IMR-90 (cell line): ENCODE data around the gene RORC. TPM values are rescaled to one million over a fixed set of nuclear protein-coding genes. Genes with fewer than 3 reads are reported as not detected.

ENCODE experiments used
- ATAC-seq: fragments of 200-7000 bp; cut with Tn5 transposase; 2 replicates; pipeline ENCODE4 v1.9.1; 2020; ENCODE audit warnings: low read depth, mild to moderate bottlenecking, moderate library complexity
- BruUV-seq: library from RNA; stranded (reverse); fragments of 400-500 nt; replicated peaks from 2 replicates; lab custom pipeline; 2021; lab: Mats Ljungman, UMichigan
- CTCF ChIA-PET: fragments of 300-600 bp; formaldehyde crosslinking; extraction: SDS; loops from one replicate; lab custom pipeline; 2021; ENCODE audit warnings: antibody characterized with exemption; lab: Yijun Ruan, JAX
- POLR2A ChIA-PET: fragments of 300-600 bp; sonication (Branson Sonifier 250); formaldehyde crosslinking; loops from one replicate; lab custom pipeline; 2022; ENCODE audit warnings: antibody characterized with exemption; ENCODE audit not compliant: unreplicated experiment; lab: Charles Lee
- DNase-seq: peaks from one replicate; pipeline ENCODE4 v3.0.0; 2013
- H2AFZ ChIP-seq: replicated peaks from 2 replicates; pipeline ENCODE3; 2013; ENCODE audit warnings: low read length, mild to moderate bottlenecking; ENCODE audit not compliant: poor library complexity
- H2AK5ac ChIP-seq: 2 replicates; pipeline ENCODE4 v1.6.1; 2013; ENCODE audit warnings: low read depth, low read length, inconsistent platforms
- H2AK9ac ChIP-seq: replicated peaks from 2 replicates; pipeline ENCODE3; 2013; ENCODE audit warnings: mild to moderate bottlenecking, low read depth, low read length, moderate library complexity; ENCODE audit not compliant: poor library complexity
- H2BK120ac ChIP-seq: 2 replicates; pipeline ENCODE4 v1.6.1; 2013; ENCODE audit warnings: low read depth, low read length, inconsistent platforms
- H2BK15ac ChIP-seq: 3 replicates; pipeline ENCODE4 v1.6.1; 2013; ENCODE audit warnings: low read depth, low read length, inconsistent platforms
- H2BK20ac ChIP-seq: 2 replicates; pipeline ENCODE4 v1.6.1; 2013; ENCODE audit warnings: low read depth, mild to moderate bottlenecking, inconsistent platforms, low read length, moderate library complexity
- H2BK5ac ChIP-seq: 2 replicates; pipeline ENCODE4 v1.6.1; 2013; ENCODE audit warnings: mild to moderate bottlenecking, low read depth, low read length, inconsistent platforms; ENCODE audit not compliant: poor library complexity, severe bottlenecking
- H3K14ac ChIP-seq: replicated peaks from 2 replicates; pipeline ENCODE4 v1.6.1; 2013; ENCODE audit warnings: low read depth, low read length, inconsistent platforms
- H3K18ac ChIP-seq: 2 replicates; pipeline ENCODE4 v1.6.1; 2013; ENCODE audit warnings: low read depth, low read length, control low read depth
- H3K23ac ChIP-seq: 2 replicates; pipeline ENCODE4 v1.6.1; 2013; ENCODE audit warnings: low read depth, low read length, inconsistent platforms
- H3K27ac ChIP-seq: 2 replicates; pipeline ENCODE4 v1.5.1; 2013; ENCODE audit warnings: mild to moderate bottlenecking, control low read depth, low read length; ENCODE audit not compliant: insufficient read depth
- H3K27me3 ChIP-seq: 2 replicates; pipeline ENCODE4 v1.6.1; 2013; ENCODE audit warnings: low read length; ENCODE audit not compliant: control insufficient read depth, insufficient read depth
- H3K36me3 ChIP-seq: 2 replicates; pipeline ENCODE4 v1.6.1; 2013; ENCODE audit warnings: low read length, mixed read lengths; ENCODE audit not compliant: control insufficient read depth, insufficient read depth
- H3K4ac ChIP-seq: 2 replicates; pipeline ENCODE4 v1.6.1; 2013; ENCODE audit warnings: low read depth, low read length, inconsistent platforms
- H3K4me1 ChIP-seq: 2 replicates; pipeline ENCODE4 v1.6.1; 2013; ENCODE audit warnings: low read length, mixed read lengths; ENCODE audit not compliant: control insufficient read depth, insufficient read depth
- H3K4me2 ChIP-seq: 2 replicates; pipeline ENCODE4 v1.6.1; 2013; ENCODE audit warnings: low read depth, mild to moderate bottlenecking, control low read depth, low read length, moderate library complexity
- H3K4me3 ChIP-seq: 2 replicates; pipeline ENCODE4 v1.5.1; 2013; ENCODE audit warnings: low read depth, mild to moderate bottlenecking, control low read depth, low read length, moderate library complexity; ENCODE audit not compliant: insufficient read depth
- H3K56ac ChIP-seq: 2 replicates; pipeline ENCODE4 v1.6.1; 2013; ENCODE audit warnings: low read length, inconsistent platforms; ENCODE audit not compliant: insufficient read depth; ENCODE audit errors: extremely low read depth
- H3K79me1 ChIP-seq, 2 experiments: 2 replicates each; pipeline ENCODE4 v1.6.1; 2013; ENCODE audit warnings: low read length in 2 of 2, inconsistent platforms in 1 of 2, low read depth in 1 of 2
- H3K9ac ChIP-seq: 2 replicates; pipeline ENCODE4 v1.6.1; 2013; ENCODE audit warnings: low read depth, low read length, control low read depth
- H3K9me1 ChIP-seq: 2 replicates; pipeline ENCODE4 v1.6.1; 2013; ENCODE audit warnings: low read length, inconsistent platforms; ENCODE audit not compliant: insufficient read depth
- H3K9me3 ChIP-seq: 2 replicates; pipeline ENCODE4 v1.6.1; 2013; ENCODE audit warnings: low read length; ENCODE audit not compliant: control insufficient read depth, insufficient read depth
- H4K20me1 ChIP-seq: 2 replicates; pipeline ENCODE4 v1.6.1; 2013; ENCODE audit warnings: low read length, inconsistent platforms; ENCODE audit not compliant: insufficient read depth
- H4K5ac ChIP-seq: 2 replicates; pipeline ENCODE4 v1.6.1; 2013; ENCODE audit warnings: mild to moderate bottlenecking, low read depth, low read length, control low read depth
- H4K8ac ChIP-seq, 2 experiments: 2 replicates each; pipeline ENCODE4 v1.6.1; 2013; ENCODE audit warnings: low read depth in 2 of 2, low read length in 2 of 2, control low read depth in 1 of 2, inconsistent platforms in 1 of 2
- H4K91ac ChIP-seq: 2 replicates; pipeline ENCODE4 v1.6.1; 2013; ENCODE audit warnings: low read depth, low read length, inconsistent platforms; ENCODE audit not compliant: insufficient read depth
- MAZ ChIP-seq: IDR thresholded peaks from 2 replicates; pipeline ENCODE4 v1.6.1; 2012; ENCODE audit warnings: low read depth, mild to moderate bottlenecking, low read length, improper control_type of control experiment, moderate library complexity, borderline replicate concordance
- NFE2L2 ChIP-seq: fragments of 150-350 bp; IDR thresholded peaks from 2 replicates; pipeline ENCODE4 v1.6.1; 2016; ENCODE audit warnings: low read depth, mild to moderate bottlenecking, low read length
- RAD21 ChIP-seq: IDR thresholded peaks from 2 replicates; pipeline ENCODE4 v1.6.1; 2012; ENCODE audit warnings: low read length, improper control_type of control experiment
- WGBS, 2 experiments: methylation state at CpG; one replicate each; pipeline versions ENCODE4 v1.1.5 to v1.1.7; 2013; ENCODE audit warnings: missing lambda C conversion rate in 2 of 2; ENCODE audit not compliant: insufficient read length in 1 of 2; ENCODE audit errors: extremely low coverage in 2 of 2; 5-methylcytosine and 5-hydroxymethylcytosine counted together
- dilution Hi-C: fragments of 300-500 bp; cut with HindIII; formaldehyde crosslinking; loops from one replicate; pipeline ENCODE4 v1.14.3; 2018; ENCODE audit warnings: low sequenced_read_pairs; ENCODE audit not compliant: unreplicated experiment
- in situ Hi-C: fragments of 300-500 bp; cut with MboI; formaldehyde crosslinking; loops from 3 replicates; pipeline ENCODE4 v1.14.3; 2019; ENCODE audit warnings: low sequenced_read_pairs, inconsistent platforms, mixed read lengths
- intact Hi-C: fragments of 100-400 bp; cut with micrococcal nuclease; formaldehyde crosslinking; loops from 2 replicates; pipeline ENCODE4 v1.10.0; 2022
- polyA plus RNA-seq, 3 experiments: library from polyadenylated mRNA; depleted of rRNA; stranded (reverse); fragments of >200 nt; gene quantifications; 2 replicates each; pipeline ENCODE4 v1.2.3, GENCODE V29; 2012; ENCODE audit warnings: low replicate concordance in 1 of 3
- total RNA-seq: library from RNA; depleted of rRNA; stranded (reverse); fragments of >200 nt; gene quantifications from 2 replicates; pipeline ENCODE4 v1.2.3, GENCODE V29; 2012

The RORC gene
- total and polyA plus RNA-seq, 2 of the 4 experiments (the other 2 are of a cell fraction) = not detected

DNA sequence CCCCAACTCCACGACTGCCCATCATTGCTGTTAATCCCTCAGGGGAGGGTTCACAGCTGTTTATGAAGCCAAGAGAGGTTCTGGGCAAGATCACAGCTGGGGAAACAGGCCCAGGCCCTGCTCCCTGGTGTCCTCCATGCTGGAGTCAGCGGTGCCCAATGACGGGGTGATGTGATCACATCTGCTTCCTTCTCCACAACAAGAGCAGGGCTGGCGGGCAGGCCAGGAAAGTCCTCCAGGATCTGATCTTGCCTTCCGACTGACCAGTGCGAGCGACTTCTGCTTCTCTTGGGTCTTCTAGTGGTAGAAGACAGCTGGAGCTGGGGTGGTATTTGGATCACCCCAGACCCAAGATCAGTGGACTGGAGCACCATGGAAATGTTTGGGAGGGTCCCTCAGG, 25.4 kb downstream of the RORC start:
- Histone ChIP-seq H3K9ac (no peak overlapping the region), H2AFZ (no peak overlapping the region), H3K9me1 (no peaks in the 10 kb centered on the region; the same call in 1 of the 2 replicates), H4K8ac (no peak overlapping the region), H4K5ac (no peak overlapping the region), H3K9me3 (no peaks in the 10 kb centered on the region), H2BK20ac (no peak overlapping the region), H4K91ac (no peak overlapping the region), H3K36me3 (no peaks in the 10 kb centered on the region), H2BK15ac (no peak overlapping the region), H3K79me1 (no peaks in the 10 kb centered on the region), H3K4me3 (no peak overlapping the region), H3K27ac (no peak overlapping the region), H3K4ac (no peak overlapping the region), H2AK9ac (no peak overlapping the region), H3K56ac (no peak overlapping the region), H3K14ac (no peak overlapping the region), H2BK120ac (no peak overlapping the region), H3K23ac (no peak overlapping the region), H4K20me1 (no peaks in the 10 kb centered on the region), H3K18ac (no peak overlapping the region), H2AK5ac (no peak overlapping the region), H3K27me3 (peaks cover 76% of the 10 kb centered on the region), H3K4me1 (no peaks in the 10 kb centered on the region), H2BK5ac (no peak overlapping the region), H3K4me2 (no peak overlapping the region)
- ChIA-PET CTCF (no interaction called here), POLR2A (no interaction called here)
- no peak for TF ChIP-seq NFE2L2
- no peak for TF ChIP-seq MAZ
- TF ChIP-seq RAD21 = no peak
- DNase-seq = no peak
- in situ Hi-C loops = no loop called here
- intact Hi-C loops = no loop called here
- WGBS, 2 experiments = no CpG with 5 or more reads among the region's 7 CpGs
- BruUV-seq = no TSS peak
- dilution Hi-C loops = no loop called here
- no peak for ATAC-seq
